SK-N-SH (cell line): Measurements from ENCODE around the gene CC2D2A.

Experiments used
- GATA2 ChIP-seq: sonication (generic); formaldehyde crosslinking; IDR thresholded peaks from 2 replicates; pipeline ENCODE4 v1.5.0; 2020; ENCODE audit warnings: mild to moderate bottlenecking, missing genetic modification reagents
- POLR2AphosphoS5 ChIP-seq: IDR thresholded peaks from 2 replicates; pipeline ENCODE4 v1.6.1; 2012; ENCODE audit warnings: low read depth, low read length
- SMC3 ChIP-seq: IDR thresholded peaks from 2 replicates; pipeline ENCODE4 v1.6.1; 2012; ENCODE audit warnings: low read depth, low read length, improper control_type of control experiment
- TF ChIP-seq, protein P1 (sequence below): fragments of 200-600 bp; sonication (generic); IDR thresholded peaks from 2 replicates; pipeline ENCODE4 v1.6.1; 2017; ENCODE audit warnings: antibody characterized with exemption, mild to moderate bottlenecking, moderate library complexity

GRCh38 chr4:15444276-15444675 is 25.4 kb upstream of the CC2D2A start:
- no peak for TF ChIP-seq POLR2AphosphoS5
- TF ChIP-seq, protein P1, sequence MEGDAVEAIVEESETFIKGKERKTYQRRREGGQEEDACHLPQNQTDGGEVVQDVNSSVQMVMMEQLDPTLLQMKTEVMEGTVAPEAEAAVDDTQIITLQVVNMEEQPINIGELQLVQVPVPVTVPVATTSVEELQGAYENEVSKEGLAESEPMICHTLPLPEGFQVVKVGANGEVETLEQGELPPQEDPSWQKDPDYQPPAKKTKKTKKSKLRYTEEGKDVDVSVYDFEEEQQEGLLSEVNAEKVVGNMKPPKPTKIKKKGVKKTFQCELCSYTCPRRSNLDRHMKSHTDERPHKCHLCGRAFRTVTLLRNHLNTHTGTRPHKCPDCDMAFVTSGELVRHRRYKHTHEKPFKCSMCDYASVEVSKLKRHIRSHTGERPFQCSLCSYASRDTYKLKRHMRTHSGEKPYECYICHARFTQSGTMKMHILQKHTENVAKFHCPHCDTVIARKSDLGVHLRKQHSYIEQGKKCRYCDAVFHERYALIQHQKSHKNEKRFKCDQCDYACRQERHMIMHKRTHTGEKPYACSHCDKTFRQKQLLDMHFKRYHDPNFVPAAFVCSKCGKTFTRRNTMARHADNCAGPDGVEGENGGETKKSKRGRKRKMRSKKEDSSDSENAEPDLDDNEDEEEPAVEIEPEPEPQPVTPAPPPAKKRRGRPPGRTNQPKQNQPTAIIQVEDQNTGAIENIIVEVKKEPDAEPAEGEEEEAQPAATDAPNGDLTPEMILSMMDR, result no peak
- no peak for TF ChIP-seq GATA2
- TF ChIP-seq SMC3, result no peak
